ENCODE results near the gene RPL22. TPM values are rescaled to one million over a fixed set of nuclear protein-coding genes. Genes with fewer than 3 reads are reported as not detected.

The RPL22 gene
- total RNA-seq, 1 donor = 93.0 TPM

- H4K20me1 ChIP-seq (ENCODE audit: insufficient read depth, low read length) = no peaks in the 10 kb centered on the region
- no peak overlapping the region for H2AFZ ChIP-seq (ENCODE audit: low read length)
- DNase-seq (ENCODE audit: insufficient read length, low spot score, missing footprints) = peak; percentile 74
- no peak overlapping the region for H3K27ac ChIP-seq (ENCODE audit: low read depth, low read length)
- H3K4me1 ChIP-seq (ENCODE audit: insufficient read depth, low read length) = no peaks in the 10 kb centered on the region
- H3K36me3 ChIP-seq (ENCODE audit: insufficient read depth, low read length) = peaks cover 3% of the 10 kb centered on the region
- no peak overlapping the region for H3K4me3 ChIP-seq (ENCODE audit: insufficient read depth, low read length)
- no peak for TF ChIP-seq CTCF (IDR thresholded peaks at IDR 0.05; ENCODE audit: extremely low read depth, low read depth, low read length)
- no peaks in the 10 kb centered on the region for H3K9me3 ChIP-seq (ENCODE audit: low read depth, low read length)
- H3K79me2 ChIP-seq (ENCODE audit: insufficient read depth, low read length) = no peaks in the 10 kb centered on the region
- no peaks in the 10 kb centered on the region for H3K27me3 ChIP-seq (ENCODE audit: insufficient read depth, low read length)
- no peak overlapping the region for H3K4me2 ChIP-seq (ENCODE audit: insufficient read depth, low read length)
These were observed 11.4 kb upstream of the RPL22 start for GRCh38 chr1:6210591-6211355.

GRCh38 chr1:6209661-6210580, 10.5 kb upstream of the RPL22 start:
- peak; percentile 85 for DNase-seq (ENCODE audit: insufficient read length, low spot score, missing footprints)
- Histone ChIP-seq H3K4me2 (ENCODE audit: insufficient read depth, low read length) (peak overlapping the region; percentile 79), H3K27ac (ENCODE audit: low read depth, low read length) (no peak overlapping the region), H3K9me3 (ENCODE audit: low read depth, low read length) (no peaks in the 10 kb centered on the region), H2AFZ (ENCODE audit: low read length) (no peak overlapping the region), H3K27me3 (ENCODE audit: insufficient read depth, low read length) (no peaks in the 10 kb centered on the region), H3K36me3 (ENCODE audit: insufficient read depth, low read length) (peaks cover 3% of the 10 kb centered on the region), H4K20me1 (ENCODE audit: insufficient read depth, low read length) (no peaks in the 10 kb centered on the region), H3K79me2 (ENCODE audit: insufficient read depth, low read length) (no peaks in the 10 kb centered on the region), H3K4me3 (ENCODE audit: insufficient read depth, low read length) (peak overlapping the region; percentile 64), H3K4me1 (ENCODE audit: insufficient read depth, low read length) (no peaks in the 10 kb centered on the region)
- TF ChIP-seq CTCF (IDR thresholded peaks at IDR 0.05; ENCODE audit: extremely low read depth, low read depth, low read length) = no peak

- TF ChIP-seq CTCF (IDR thresholded peaks at IDR 0.05; ENCODE audit: extremely low read depth, low read depth, low read length) = peak; percentile 31
- H3K4me3 ChIP-seq (ENCODE audit: insufficient read depth, low read length) = peak overlapping the region; percentile 64
- peaks cover 3% of the 10 kb centered on the region for H3K36me3 ChIP-seq (ENCODE audit: insufficient read depth, low read length)
- H3K4me1 ChIP-seq (ENCODE audit: insufficient read depth, low read length) = no peaks in the 10 kb centered on the region
- H3K27ac ChIP-seq (ENCODE audit: low read depth, low read length) = no peak overlapping the region
- peak; percentile 97 for DNase-seq (ENCODE audit: insufficient read length, low spot score, missing footprints)
- no peaks in the 10 kb centered on the region for H4K20me1 ChIP-seq (ENCODE audit: insufficient read depth, low read length)
- H3K9me3 ChIP-seq (ENCODE audit: low read depth, low read length) = no peaks in the 10 kb centered on the region
- peak overlapping the region; percentile 51 for H2AFZ ChIP-seq (ENCODE audit: low read length)
- peak overlapping the region; percentile 79 for H3K4me2 ChIP-seq (ENCODE audit: insufficient read depth, low read length)
- no peaks in the 10 kb centered on the region for H3K27me3 ChIP-seq (ENCODE audit: insufficient read depth, low read length)
- no peaks in the 10 kb centered on the region for H3K79me2 ChIP-seq (ENCODE audit: insufficient read depth, low read length)
These were observed 9.6 kb upstream of the RPL22 start for GRCh38 chr1:6208723-6209660.
